Measurements from ENCODE around the gene FNBP1. TPM values are rescaled to one million over a fixed set of nuclear protein-coding genes. Genes with fewer than 3 reads are reported as not detected.
"Not testable (repeated sequence)": the region's sequence is repeated elsewhere in the genome, so short reads cannot be mapped to it uniquely, and the experiment has no call there.

The FNBP1 gene
- total RNA-seq, 3 donors from 2014 or later = 40.9 to 176 (median 42.0) TPM

GRCh38 chr9:130018265-130018664 is 24.7 kb downstream of the FNBP1 start:
- H3K4me3 ChIP-seq = no peak overlapping the region
- H3K9me3 ChIP-seq = peaks cover 2% of the 10 kb centered on the region
- ATAC-seq = no peak
- no peaks in the 10 kb centered on the region for H3K36me3 ChIP-seq (ENCODE audit: low read depth)
- no peak for DNase-seq
- TF ChIP-seq, protein P1, sequence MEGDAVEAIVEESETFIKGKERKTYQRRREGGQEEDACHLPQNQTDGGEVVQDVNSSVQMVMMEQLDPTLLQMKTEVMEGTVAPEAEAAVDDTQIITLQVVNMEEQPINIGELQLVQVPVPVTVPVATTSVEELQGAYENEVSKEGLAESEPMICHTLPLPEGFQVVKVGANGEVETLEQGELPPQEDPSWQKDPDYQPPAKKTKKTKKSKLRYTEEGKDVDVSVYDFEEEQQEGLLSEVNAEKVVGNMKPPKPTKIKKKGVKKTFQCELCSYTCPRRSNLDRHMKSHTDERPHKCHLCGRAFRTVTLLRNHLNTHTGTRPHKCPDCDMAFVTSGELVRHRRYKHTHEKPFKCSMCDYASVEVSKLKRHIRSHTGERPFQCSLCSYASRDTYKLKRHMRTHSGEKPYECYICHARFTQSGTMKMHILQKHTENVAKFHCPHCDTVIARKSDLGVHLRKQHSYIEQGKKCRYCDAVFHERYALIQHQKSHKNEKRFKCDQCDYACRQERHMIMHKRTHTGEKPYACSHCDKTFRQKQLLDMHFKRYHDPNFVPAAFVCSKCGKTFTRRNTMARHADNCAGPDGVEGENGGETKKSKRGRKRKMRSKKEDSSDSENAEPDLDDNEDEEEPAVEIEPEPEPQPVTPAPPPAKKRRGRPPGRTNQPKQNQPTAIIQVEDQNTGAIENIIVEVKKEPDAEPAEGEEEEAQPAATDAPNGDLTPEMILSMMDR (IDR thresholded peaks at IDR 0.05) = no peak
- intact Hi-C loops (cut with DNase I, micrococcal nuclease) = no loop called here
- H3K4me1 ChIP-seq (ENCODE audit: low read depth) = peaks cover 8% of the 10 kb centered on the region

- DNase-seq; H3K4me1 ChIP-seq (ENCODE audit: low read depth); intact Hi-C loops (cut with DNase I, micrococcal nuclease); H3K9me3 ChIP-seq; ATAC-seq; H3K36me3 ChIP-seq (ENCODE audit: low read depth); H3K4me3 ChIP-seq: not testable (repeated sequence)
These were observed 25.5 kb downstream of the FNBP1 start for GRCh38 chr9:130017510-130017909.

- TF ChIP-seq, protein P1 (IDR thresholded peaks at IDR 0.05) = no peak
- Histone ChIP-seq H3K36me3 (ENCODE audit: low read depth) (no peaks in the 10 kb centered on the region), H3K4me1 (ENCODE audit: low read depth) (peaks cover 8% of the 10 kb centered on the region), H3K4me3 (no peak overlapping the region), H3K9me3 (peaks cover 2% of the 10 kb centered on the region)
- ATAC-seq (no peak), DNase-seq (no peak)
- intact Hi-C loops (cut with DNase I, micrococcal nuclease) = no loop called here
These were observed 25.9 kb downstream of the FNBP1 start for GRCh38 chr9:130017076-130017475.

DNA sequence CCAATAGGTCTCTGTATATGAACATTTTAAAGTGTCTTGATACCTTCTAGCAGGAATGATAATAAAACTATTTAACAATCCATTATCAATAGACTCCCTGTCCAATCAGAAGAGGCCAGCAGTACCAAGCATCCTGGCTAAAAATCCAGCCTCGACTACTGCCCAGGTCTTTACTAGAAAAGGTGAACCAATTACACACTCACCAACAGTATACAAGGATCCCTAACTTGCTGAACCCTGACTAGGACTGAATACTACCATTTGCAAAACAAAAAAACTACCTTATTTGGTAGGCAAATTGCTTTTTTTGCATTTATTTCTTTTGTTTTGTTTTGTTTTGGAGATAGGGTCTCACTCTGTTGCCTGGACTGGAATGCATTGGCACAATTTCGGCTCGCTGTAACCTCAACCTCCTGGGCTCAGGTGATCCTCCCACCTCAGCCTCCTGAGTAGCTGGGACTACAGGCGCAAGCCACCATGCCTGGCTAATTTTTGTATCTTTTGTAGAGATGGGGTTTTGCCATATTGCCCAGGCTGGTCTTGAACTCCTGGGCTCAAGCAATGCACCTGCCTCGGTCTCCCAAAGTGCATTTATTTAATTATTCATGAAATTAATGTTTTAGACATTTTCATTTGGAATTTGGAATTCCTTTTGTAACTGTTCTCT is 27.5 kb downstream of the FNBP1 start:
- DNase-seq (no peak), ATAC-seq (no peak)
- H3K4me3 ChIP-seq = no peak overlapping the region
- TF ChIP-seq, protein P1 (IDR thresholded peaks at IDR 0.05) = no peak
- intact Hi-C loops (cut with DNase I, micrococcal nuclease) = no loop called here
- H3K36me3 ChIP-seq (ENCODE audit: low read depth) = no peaks in the 10 kb centered on the region
- peaks cover 2% of the 10 kb centered on the region for H3K4me1 ChIP-seq (ENCODE audit: low read depth)
- H3K9me3 ChIP-seq = peaks cover 2% of the 10 kb centered on the region

DNA sequence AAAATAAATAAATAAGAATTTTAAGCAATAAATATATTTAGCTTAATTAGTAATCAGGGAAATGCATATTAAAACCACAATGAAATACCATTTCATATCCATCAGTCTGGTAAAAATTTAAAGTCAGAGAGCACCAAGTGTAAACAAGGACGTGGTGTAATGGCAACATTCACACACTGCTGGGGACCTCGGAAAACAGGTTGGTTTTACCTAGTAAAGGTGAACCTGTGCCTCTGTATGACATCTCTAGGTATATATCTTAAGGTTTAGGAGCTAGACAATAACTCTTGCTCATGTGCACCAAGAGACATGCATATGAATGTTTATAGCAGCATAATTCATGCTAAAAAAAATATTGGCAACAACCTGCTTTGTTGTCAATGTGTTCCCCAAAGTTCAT is 29.7 kb downstream of the FNBP1 start:
- TF ChIP-seq, protein P1 (IDR thresholded peaks at IDR 0.05) = no peak
- intact Hi-C loops (cut with DNase I, micrococcal nuclease) = no loop called here

DNA sequence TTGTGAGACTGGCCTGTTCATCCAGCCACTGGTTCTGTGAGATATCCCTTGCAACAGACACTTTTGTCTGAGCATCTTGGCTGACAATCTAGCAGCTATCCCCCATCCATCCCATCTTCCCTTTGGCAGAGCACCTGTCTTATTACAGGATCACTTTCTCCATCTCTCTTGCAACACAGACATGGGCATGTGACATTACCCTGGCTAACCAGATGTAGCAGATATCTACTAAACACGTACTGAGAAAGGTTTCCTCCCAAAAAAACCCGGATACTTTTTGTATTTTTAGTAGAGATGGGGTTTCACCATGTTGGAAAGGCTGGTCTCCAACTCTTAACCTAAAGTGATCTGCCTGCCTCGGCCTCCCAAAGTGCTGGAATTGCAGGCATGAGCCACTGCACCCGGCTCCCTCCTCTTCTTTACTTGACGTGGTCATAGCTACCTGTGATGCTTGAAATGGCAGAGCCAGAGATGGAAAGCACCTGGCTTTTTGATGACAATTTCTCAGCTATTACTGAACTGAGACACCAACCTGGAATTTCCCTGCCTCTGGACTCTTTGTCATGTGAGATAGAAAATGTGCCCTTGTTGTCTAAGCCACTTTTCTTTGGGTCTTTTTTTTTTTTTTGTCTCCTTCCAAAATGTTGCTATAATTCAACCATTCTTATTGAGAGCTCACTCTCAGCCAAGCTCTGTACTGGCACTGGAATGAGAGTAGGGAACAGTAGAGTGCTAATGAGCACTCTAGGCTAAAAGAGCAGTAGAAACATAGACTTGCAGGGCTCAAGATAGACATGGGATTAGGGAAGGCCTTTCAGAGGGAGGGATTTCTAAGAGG is 32.6 kb downstream of the FNBP1 start:
- Histone ChIP-seq H3K4me3 (no peak overlapping the region), H3K9me3 (no peaks in the 10 kb centered on the region), H3K36me3 (ENCODE audit: low read depth) (no peaks in the 10 kb centered on the region), H3K4me1 (ENCODE audit: low read depth) (no peaks in the 10 kb centered on the region)
- intact Hi-C loops (cut with DNase I, micrococcal nuclease) = no loop called here
- DNase-seq (no peak), ATAC-seq (peak; percentile 27)
- TF ChIP-seq, protein P1 (IDR thresholded peaks at IDR 0.05) = no peak

More for the DNA sequence above, 29.7 kb downstream of the FNBP1 start:
- DNase-seq (no peak), ATAC-seq (no peak)
- Histone ChIP-seq H3K9me3 (peaks cover 2% of the 10 kb centered on the region), H3K36me3 (ENCODE audit: low read depth) (no peaks in the 10 kb centered on the region), H3K4me1 (ENCODE audit: low read depth) (no peaks in the 10 kb centered on the region), H3K4me3 (no peak overlapping the region)

- DNase-seq; ATAC-seq; H3K9me3 ChIP-seq; H3K36me3 ChIP-seq (ENCODE audit: low read depth); H3K4me3 ChIP-seq; H3K4me1 ChIP-seq (ENCODE audit: low read depth); intact Hi-C loops (cut with DNase I, micrococcal nuclease): not testable (repeated sequence)
These were observed 33.4 kb downstream of the FNBP1 start for GRCh38 chr9:130009546-130009945.
